ENCODE measurements around the gene ZMYND15.

DNA sequence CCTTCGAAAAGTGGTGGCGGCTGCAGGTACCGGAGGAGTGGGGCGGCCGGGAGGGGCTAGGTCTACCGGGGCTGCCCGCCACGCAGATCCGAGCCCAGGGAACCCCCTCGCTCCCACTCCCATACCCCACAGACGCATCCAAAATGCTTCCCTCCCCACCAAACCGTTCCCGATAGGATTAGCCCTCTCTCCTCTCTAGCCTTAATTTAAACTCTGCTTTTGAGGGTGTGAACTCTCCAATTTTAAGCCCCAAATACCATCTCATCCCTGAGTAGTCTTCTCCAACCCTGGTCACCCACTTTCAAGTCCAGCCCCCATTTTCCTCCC is 355 bp downstream of the ZMYND15 start:
- TF ChIP-seq, protein P1, sequence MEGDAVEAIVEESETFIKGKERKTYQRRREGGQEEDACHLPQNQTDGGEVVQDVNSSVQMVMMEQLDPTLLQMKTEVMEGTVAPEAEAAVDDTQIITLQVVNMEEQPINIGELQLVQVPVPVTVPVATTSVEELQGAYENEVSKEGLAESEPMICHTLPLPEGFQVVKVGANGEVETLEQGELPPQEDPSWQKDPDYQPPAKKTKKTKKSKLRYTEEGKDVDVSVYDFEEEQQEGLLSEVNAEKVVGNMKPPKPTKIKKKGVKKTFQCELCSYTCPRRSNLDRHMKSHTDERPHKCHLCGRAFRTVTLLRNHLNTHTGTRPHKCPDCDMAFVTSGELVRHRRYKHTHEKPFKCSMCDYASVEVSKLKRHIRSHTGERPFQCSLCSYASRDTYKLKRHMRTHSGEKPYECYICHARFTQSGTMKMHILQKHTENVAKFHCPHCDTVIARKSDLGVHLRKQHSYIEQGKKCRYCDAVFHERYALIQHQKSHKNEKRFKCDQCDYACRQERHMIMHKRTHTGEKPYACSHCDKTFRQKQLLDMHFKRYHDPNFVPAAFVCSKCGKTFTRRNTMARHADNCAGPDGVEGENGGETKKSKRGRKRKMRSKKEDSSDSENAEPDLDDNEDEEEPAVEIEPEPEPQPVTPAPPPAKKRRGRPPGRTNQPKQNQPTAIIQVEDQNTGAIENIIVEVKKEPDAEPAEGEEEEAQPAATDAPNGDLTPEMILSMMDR (conservative IDR thresholded peaks at IDR 0.05; ENCODE audit: low read depth, low read length): no peak
- no peak for TF ChIP-seq POLR2A (IDR thresholded peaks at IDR 0.05; ENCODE audit: low read depth, low read length)
